Keratinocyte (primary cell): ENCODE data around the gene SON. TPM values are rescaled to one million over a fixed set of nuclear protein-coding genes. Genes with fewer than 3 reads are reported as not detected.

Experiments used
- DNase-seq: peaks from one replicate; pipeline ENCODE4 v3.0.0-alpha.2; 2011; ENCODE audit warnings: low read depth, missing footprints, low spot score
- FAIRE-seq: peaks from 2 replicates; lab custom pipeline; 2011; peaks lifted over from hg19 to GRCh38; lab: Jason Lieb, UNC
- H2AFZ ChIP-seq: 2 replicates; pipeline ENCODE4 v1.6.0; 2012; ENCODE audit warnings: low read length, control low read depth, inconsistent platforms; ENCODE audit not compliant: control insufficient read depth
- H3K27ac ChIP-seq: 2 replicates; pipeline ENCODE4 v1.5.1; 2011; ENCODE audit warnings: low read length; ENCODE audit not compliant: control insufficient read depth, insufficient read depth
- H3K27me3 ChIP-seq: 3 replicates; pipeline ENCODE4 v1.6.0; 2011; ENCODE audit warnings: low read length; ENCODE audit not compliant: control insufficient read depth, insufficient read depth; ENCODE audit errors: extremely low read depth
- H3K36me3 ChIP-seq, 2 experiments: 2 replicates in 1 of 2; 3 replicates in 1 of 2; pipeline ENCODE4 v1.5.1; 2011; ENCODE audit warnings: low read length in 2 of 2, mild to moderate bottlenecking in 1 of 2; ENCODE audit not compliant: control insufficient read depth in 2 of 2, insufficient read depth in 2 of 2; ENCODE audit errors: extremely low read depth in 1 of 2
- H3K4me1 ChIP-seq: 3 replicates; pipeline ENCODE4 v1.5.1; 2011; ENCODE audit warnings: low read length; ENCODE audit not compliant: control insufficient read depth, insufficient read depth; ENCODE audit errors: extremely low read depth
- H3K4me2 ChIP-seq: 3 replicates; pipeline ENCODE4 v1.6.0; 2011; ENCODE audit warnings: low read depth, low read length; ENCODE audit not compliant: control insufficient read depth, insufficient read depth; ENCODE audit errors: extremely low read depth
- H3K4me3 ChIP-seq, 3 experiments: fragments of 200-600 bp in 1 of 3; sonication (generic) in 1 of 3; 2 replicates in 2 of 3; 3 replicates in 1 of 3; pipeline ENCODE4 v1.5.1; 2011 to 2016; ENCODE audit warnings: low read length in 3 of 3, mild to moderate bottlenecking in 3 of 3, control low read depth in 2 of 3, inconsistent platforms in 1 of 3, low read depth in 1 of 3, mixed read lengths in 1 of 3, mixed run types in 1 of 3, moderate library complexity in 1 of 3; ENCODE audit not compliant: control insufficient read depth in 2 of 3, insufficient read depth in 2 of 3; ENCODE audit errors: extremely low read depth in 1 of 3
- H3K79me2 ChIP-seq: 2 replicates; pipeline ENCODE4 v1.6.0; 2012; ENCODE audit warnings: low read length; ENCODE audit not compliant: control insufficient read depth, insufficient read depth
- H3K9ac ChIP-seq: 3 replicates; pipeline ENCODE4 v1.6.0; 2011; ENCODE audit warnings: low read length; ENCODE audit not compliant: control insufficient read depth, insufficient read depth; ENCODE audit errors: extremely low read depth
- H3K9me1 ChIP-seq: 3 replicates; pipeline ENCODE4 v1.6.0; 2011; ENCODE audit warnings: low read length; ENCODE audit not compliant: control insufficient read depth, insufficient read depth; ENCODE audit errors: extremely low read depth
- H3K9me3 ChIP-seq: 2 replicates; pipeline ENCODE4 v1.5.1; 2012; ENCODE audit warnings: low read depth, low read length; ENCODE audit not compliant: control insufficient read depth
- H4K20me1 ChIP-seq: 3 replicates; pipeline ENCODE4 v1.6.0; 2011; ENCODE audit warnings: low read length; ENCODE audit not compliant: control insufficient read depth, insufficient read depth; ENCODE audit errors: extremely low read depth
- CTCF ChIP-seq, 3 experiments: IDR thresholded peaks in 1 of 3; conservative IDR thresholded peaks in 1 of 3; optimal IDR thresholded peaks in 1 of 3; 2 replicates in 2 of 3; 3 replicates in 1 of 3; pipeline versions ENCODE3 to v1.5.1; 2011; ENCODE audit warnings: low read length in 3 of 3, mild to moderate bottlenecking in 3 of 3, moderate library complexity in 2 of 3, control low read depth in 1 of 3, inconsistent platforms in 1 of 3; ENCODE audit not compliant: insufficient read depth in 2 of 3; ENCODE audit errors: extremely low read depth in 1 of 3
- EZH2 ChIP-seq: IDR thresholded peaks from one replicate; pipeline ENCODE4 v1.6.1; 2012; ENCODE audit warnings: inconsistent platforms, mild to moderate bottlenecking, low read length, moderate library complexity
- dilution Hi-C: fragments of 300-500 bp; cut with MboI; formaldehyde crosslinking; loops from one replicate; pipeline ENCODE4 v1.7.0; 2020; ENCODE audit warnings: low sequenced_read_pairs; ENCODE audit not compliant: extremely low pct_ligation_motif_present
- polyA plus RNA-seq, 5 experiments: library from polyadenylated mRNA; depleted of rRNA in 3 of 5; stranded (reverse) in 3 of 5; stranded (forward) in 1 of 5; unstranded in 1 of 5; fragments of >200 nt; gene quantifications; 1 replicate in 1 of 5; 2 replicates in 3 of 5; 3 replicates in 1 of 5; pipeline versions ENCODE4 v1.2.1 to v1.2.3, GENCODE V29; 2011 to 2012; ENCODE audit warnings: missing spikeins in 2 of 5, low read depth in 1 of 5, low replicate concordance in 1 of 5

Gene SON
- polyA plus RNA-seq, 1 donor (not counting 4 experiments of a cell fraction or from before 2014, with no cell fraction given), result 96.0 TPM

DNA sequence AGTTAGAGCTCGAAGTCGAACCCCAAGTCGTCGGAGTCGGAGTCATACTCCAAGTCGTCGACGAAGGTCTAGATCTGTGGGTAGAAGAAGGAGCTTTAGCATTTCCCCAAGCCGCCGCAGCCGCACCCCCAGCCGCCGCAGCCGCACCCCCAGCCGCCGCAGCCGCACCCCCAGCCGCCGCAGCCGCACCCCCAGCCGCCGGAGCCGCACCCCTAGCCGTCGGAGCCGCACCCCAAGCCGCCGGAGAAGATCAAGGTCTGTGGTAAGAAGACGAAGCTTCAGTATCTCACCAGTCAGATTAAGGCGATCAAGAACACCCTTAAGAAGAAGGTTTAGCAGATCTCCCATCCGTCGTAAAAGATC lies 12.1 kb downstream of the SON start:
- H4K20me1 ChIP-seq, result peaks cover 44% of the 10 kb centered on the region
- no peaks in the 10 kb centered on the region for H3K4me1 ChIP-seq
- H3K4me3 ChIP-seq, result no peak overlapping the region
- dilution Hi-C loops, result no loop called here
- peaks cover 48 to 67% of the 10 kb centered on the region in 2 experiments for H3K36me3 ChIP-seq
- no peak overlapping the region for H2AFZ ChIP-seq
- H3K9me3 ChIP-seq, result no peaks in the 10 kb centered on the region
- TF ChIP-seq CTCF (optimal IDR thresholded peaks at IDR 0.05 in 1 of 3, IDR thresholded peaks at IDR 0.05 in 1 of 3, conservative IDR thresholded peaks at IDR 0.05 in 1 of 3; ENCODE audit: extremely low read depth in 1 of 3, insufficient read depth in 2 of 3, low read length in 3 of 3) (no peak), EZH2 (no peak)
- H3K4me2 ChIP-seq, result no peak overlapping the region
- no peaks in the 10 kb centered on the region for H3K27me3 ChIP-seq
- no peak overlapping the region for H3K27ac ChIP-seq
- DNase-seq (no peak), FAIRE-seq (no peak)
- H3K9ac ChIP-seq, result no peak overlapping the region
- no peaks in the 10 kb centered on the region for H3K9me1 ChIP-seq
- H3K79me2 ChIP-seq, result peaks cover 97% of the 10 kb centered on the region

DNA sequence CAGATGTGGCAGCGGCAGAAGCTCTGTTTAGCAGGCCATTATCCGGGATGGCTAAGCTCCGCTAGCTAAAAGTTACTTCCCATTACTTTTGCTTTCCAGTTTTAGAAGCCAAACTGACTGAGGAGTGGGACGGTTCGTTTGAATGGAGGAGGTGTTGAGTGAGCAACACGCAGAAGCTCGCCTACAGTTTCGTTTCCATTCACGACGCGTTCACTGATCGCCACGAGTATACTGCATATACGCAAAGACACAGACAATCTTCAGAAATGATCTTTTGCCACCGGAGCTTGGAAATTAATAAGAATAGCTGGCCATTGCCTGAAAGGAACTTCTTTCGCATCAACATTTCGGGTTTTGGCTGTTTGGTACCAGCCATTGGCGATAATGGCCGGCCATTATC lies 14.6 kb downstream of the SON start:
- Histone ChIP-seq H3K9ac (no peak overlapping the region), H3K4me3 (no peak overlapping the region), H3K27me3 (no peaks in the 10 kb centered on the region), H3K4me1 (no peaks in the 10 kb centered on the region), H3K9me1 (no peaks in the 10 kb centered on the region), H3K9me3 (no peaks in the 10 kb centered on the region), H3K4me2 (no peak overlapping the region), H3K27ac (no peak overlapping the region), H2AFZ (no peak overlapping the region), H3K36me3 (peaks cover 36 to 53% of the 10 kb centered on the region in 2 experiments), H3K79me2 (peaks cover 90% of the 10 kb centered on the region), H4K20me1 (peaks cover 19% of the 10 kb centered on the region)
- FAIRE-seq (no peak), DNase-seq (no peak)
- dilution Hi-C loops, result no loop called here
- TF ChIP-seq EZH2 (no peak), CTCF (optimal IDR thresholded peaks at IDR 0.05 in 1 of 3, IDR thresholded peaks at IDR 0.05 in 1 of 3, conservative IDR thresholded peaks at IDR 0.05 in 1 of 3; ENCODE audit: extremely low read depth in 1 of 3, insufficient read depth in 2 of 3, low read length in 3 of 3) (no peak)
